K562 (cell line): ENCODE results near the gene GAB2. TPM values are rescaled to one million over a fixed set of nuclear protein-coding genes. Genes with fewer than 3 reads are reported as not detected.

ENCODE experiments used
- BRD4 ChIP-seq: fragments of 200-600 bp; sonication (generic); IDR thresholded peaks from 2 replicates; pipeline ENCODE4 v1.6.1; 2017; ENCODE audit warnings: inconsistent platforms
- CBX3 ChIP-seq, 2 experiments: IDR thresholded peaks; 1 replicate in 1 of 2; 2 replicates in 1 of 2; pipeline ENCODE4 v1.6.1; 2012; ENCODE audit warnings: inconsistent platforms in 2 of 2, low read length in 2 of 2, borderline replicate concordance in 1 of 2, control low read depth in 1 of 2
- CCAR2 ChIP-seq: fragments of 200-400 bp; formaldehyde crosslinking; IDR thresholded peaks from 2 replicates; pipeline ENCODE4 v1.6.1; 2017; ENCODE audit warnings: mild to moderate bottlenecking, low read depth, low read length
- DDX20 ChIP-seq: fragments of 450-650 bp; IDR thresholded peaks from 2 replicates; pipeline ENCODE4 v1.6.1; 2016; ENCODE audit warnings: missing genetic modification characterization, low read depth, mild to moderate bottlenecking, missing compliant biosample characterization, moderate library complexity
- FUS ChIP-seq: fragments of 200-400 bp; formaldehyde crosslinking; optimal IDR thresholded peaks from 2 replicates; pipeline ENCODE3; 2017; ENCODE audit warnings: low read depth, low read length
- ILK ChIP-seq: fragments of 450-650 bp; IDR thresholded peaks from 2 replicates; pipeline ENCODE4 v1.6.1; 2016; ENCODE audit warnings: missing genetic modification characterization, low read depth, mild to moderate bottlenecking, missing compliant biosample characterization, moderate library complexity, borderline replicate concordance
- KDM1A ChIP-seq, 2 experiments: fragments of 450-650 bp; IDR thresholded peaks; 2 replicates each; pipeline ENCODE4 v1.6.1; 2016; ENCODE audit warnings: mild to moderate bottlenecking in 2 of 2
- MAFG ChIP-seq: fragments of 450-650 bp; conservative IDR thresholded peaks from 2 replicates; pipeline ENCODE4 v1.6.1; 2016; ENCODE audit warnings: missing genetic modification characterization, missing compliant biosample characterization
- NFE2 ChIP-seq: IDR thresholded peaks from 2 replicates; pipeline ENCODE4 v1.6.1; 2014; ENCODE audit warnings: antibody characterized with exemption, low read depth
- POLR2G ChIP-seq: fragments of 200-400 bp; formaldehyde crosslinking; IDR thresholded peaks from 2 replicates; pipeline ENCODE4 v1.6.1; 2017; ENCODE audit warnings: low read depth, mild to moderate bottlenecking, antibody characterized with exemption, low read length, moderate library complexity
- PTBP1 ChIP-seq: fragments of 200-400 bp; formaldehyde crosslinking; IDR thresholded peaks from 2 replicates; pipeline ENCODE4 v1.6.1; 2017; ENCODE audit warnings: low read depth, low read length
- RBBP5 ChIP-seq: fragments of 200-600 bp; sonication (generic); IDR thresholded peaks from 2 replicates; pipeline ENCODE4 v1.6.1; 2012; ENCODE audit warnings: borderline replicate concordance, mild to moderate bottlenecking, low read length, control low read depth, inconsistent platforms; ENCODE audit not compliant: insufficient read depth, poor library complexity, severe bottlenecking
- RBM14 ChIP-seq: fragments of 200-400 bp; formaldehyde crosslinking; IDR thresholded peaks from 2 replicates; pipeline ENCODE4 v1.6.1; 2018; ENCODE audit warnings: low read depth, mild to moderate bottlenecking, low read length, moderate library complexity, borderline replicate concordance; ENCODE audit not compliant: insufficient read depth
- SLC30A9 ChIP-seq: fragments of 250-450 bp; sonication (Bioruptor Pico); IDR thresholded peaks from 2 replicates; pipeline ENCODE4 v1.8.0; 2022; ENCODE audit warnings: mild to moderate bottlenecking, moderate library complexity
- SREBF2 ChIP-seq: sonication (generic); formaldehyde crosslinking; IDR thresholded peaks from 2 replicates; pipeline ENCODE4 v1.4.0; 2020; ENCODE audit warnings: mild to moderate bottlenecking, missing genetic modification reagents
- TAF15 ChIP-seq: fragments of 200-400 bp; formaldehyde crosslinking; IDR thresholded peaks from 2 replicates; pipeline ENCODE4 v1.6.1; 2017; ENCODE audit warnings: mild to moderate bottlenecking, low read depth, low read length, moderate library complexity
- WHSC1 ChIP-seq: IDR thresholded peaks from one replicate; pipeline ENCODE4 v1.6.1; 2012; ENCODE audit warnings: low read length, control low read depth, inconsistent platforms
- polyA plus RNA-seq, 8 experiments: library from polyadenylated mRNA; depleted of rRNA in 4 of 8; stranded (reverse) in 5 of 8; unstranded in 3 of 8; fragments of >200 nt; fragmentation: Nextera tagmentation in 2 of 8; fragmentation: Illumina TruSeq in 1 of 8; extraction: Ambion mirVana in 2 of 8; extraction: Trizol in 1 of 8; gene quantifications; 2 replicates each; pipeline versions ENCODE4 v1.2.1 to v1.2.3, GENCODE V29; 2011 to 2014; ENCODE audit warnings: inconsistent platforms in 1 of 8, missing spikeins in 1 of 8
- total RNA-seq, 7 experiments: library from RNA; depleted of rRNA in 6 of 7; stranded (reverse); fragments of >200 nt in 6 of 7; fragmentation: Illumina TruSeq in 2 of 7; extraction: Trizol in 2 of 7; gene quantifications; 2 replicates each; pipeline versions ENCODE4 v1.2.1 to v1.2.3, GENCODE V29; 2011 to 2021; ENCODE audit warnings: low replicate concordance in 1 of 7
- TF ChIP-seq, protein P1 (sequence below): fragments of 450-650 bp; IDR thresholded peaks from 2 replicates; pipeline ENCODE4 v1.6.1; 2016; ENCODE audit warnings: mild to moderate bottlenecking, moderate library complexity

The GAB2 gene
- total and polyA plus RNA-seq, 9 of the 15 experiments (the other 6 are each of a cell fraction or from before 2014, with no cell fraction given) = 2.3 to 35.2 (median 16.1) TPM

DNA sequence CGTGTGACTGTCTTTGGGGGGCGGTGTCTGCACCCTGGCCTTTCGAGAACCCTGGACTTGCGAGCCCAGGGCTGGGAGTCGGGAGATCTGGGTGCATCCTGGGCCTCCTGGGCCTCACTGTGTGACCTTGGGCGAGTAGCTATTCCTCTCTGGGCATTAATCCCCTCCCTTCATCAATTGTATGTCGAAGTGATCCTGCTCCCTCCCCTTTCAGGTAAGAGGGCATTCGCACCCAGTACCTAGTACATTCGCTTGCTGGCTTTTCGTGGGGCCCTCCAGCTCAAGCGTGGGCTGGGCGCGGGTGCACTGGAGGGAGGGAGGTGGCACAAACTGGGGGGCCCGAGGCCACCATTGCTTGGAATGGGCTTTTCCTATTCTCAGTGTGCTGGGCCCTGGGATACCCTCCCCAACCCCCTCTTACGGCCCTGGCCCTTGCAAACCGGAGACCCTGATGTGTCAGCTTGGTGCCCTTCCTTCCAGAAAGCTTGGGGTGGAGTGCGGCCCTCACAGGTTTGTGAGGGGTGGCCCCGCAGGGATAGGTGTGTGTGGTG, 228.4 kb downstream of the GAB2 start (continued):
- TF ChIP-seq DDX20 (tag) = no peak
- TF ChIP-seq TAF15 = no peak
- TF ChIP-seq CBX3 (IDR thresholded peaks at IDR 0.05; ENCODE audit: borderline replicate concordance in 1 of 2, low read length in 2 of 2) = no peak
- TF ChIP-seq ILK (tag) = no peak
- TF ChIP-seq MAFG = no peak
- TF ChIP-seq WHSC1 = no peak
- no peak for TF ChIP-seq RBBP5
- TF ChIP-seq CCAR2 = no peak
- TF ChIP-seq FUS = no peak
- TF ChIP-seq RBM14 = 0 out of 2 replicates have a peak, but pooled peaks have one; percentile 46
- 0 out of 2 replicates have a peak, but pooled peaks have one; percentile 4 for TF ChIP-seq SLC30A9 (CRISPR knock-in tag)
- TF ChIP-seq, protein P1, sequence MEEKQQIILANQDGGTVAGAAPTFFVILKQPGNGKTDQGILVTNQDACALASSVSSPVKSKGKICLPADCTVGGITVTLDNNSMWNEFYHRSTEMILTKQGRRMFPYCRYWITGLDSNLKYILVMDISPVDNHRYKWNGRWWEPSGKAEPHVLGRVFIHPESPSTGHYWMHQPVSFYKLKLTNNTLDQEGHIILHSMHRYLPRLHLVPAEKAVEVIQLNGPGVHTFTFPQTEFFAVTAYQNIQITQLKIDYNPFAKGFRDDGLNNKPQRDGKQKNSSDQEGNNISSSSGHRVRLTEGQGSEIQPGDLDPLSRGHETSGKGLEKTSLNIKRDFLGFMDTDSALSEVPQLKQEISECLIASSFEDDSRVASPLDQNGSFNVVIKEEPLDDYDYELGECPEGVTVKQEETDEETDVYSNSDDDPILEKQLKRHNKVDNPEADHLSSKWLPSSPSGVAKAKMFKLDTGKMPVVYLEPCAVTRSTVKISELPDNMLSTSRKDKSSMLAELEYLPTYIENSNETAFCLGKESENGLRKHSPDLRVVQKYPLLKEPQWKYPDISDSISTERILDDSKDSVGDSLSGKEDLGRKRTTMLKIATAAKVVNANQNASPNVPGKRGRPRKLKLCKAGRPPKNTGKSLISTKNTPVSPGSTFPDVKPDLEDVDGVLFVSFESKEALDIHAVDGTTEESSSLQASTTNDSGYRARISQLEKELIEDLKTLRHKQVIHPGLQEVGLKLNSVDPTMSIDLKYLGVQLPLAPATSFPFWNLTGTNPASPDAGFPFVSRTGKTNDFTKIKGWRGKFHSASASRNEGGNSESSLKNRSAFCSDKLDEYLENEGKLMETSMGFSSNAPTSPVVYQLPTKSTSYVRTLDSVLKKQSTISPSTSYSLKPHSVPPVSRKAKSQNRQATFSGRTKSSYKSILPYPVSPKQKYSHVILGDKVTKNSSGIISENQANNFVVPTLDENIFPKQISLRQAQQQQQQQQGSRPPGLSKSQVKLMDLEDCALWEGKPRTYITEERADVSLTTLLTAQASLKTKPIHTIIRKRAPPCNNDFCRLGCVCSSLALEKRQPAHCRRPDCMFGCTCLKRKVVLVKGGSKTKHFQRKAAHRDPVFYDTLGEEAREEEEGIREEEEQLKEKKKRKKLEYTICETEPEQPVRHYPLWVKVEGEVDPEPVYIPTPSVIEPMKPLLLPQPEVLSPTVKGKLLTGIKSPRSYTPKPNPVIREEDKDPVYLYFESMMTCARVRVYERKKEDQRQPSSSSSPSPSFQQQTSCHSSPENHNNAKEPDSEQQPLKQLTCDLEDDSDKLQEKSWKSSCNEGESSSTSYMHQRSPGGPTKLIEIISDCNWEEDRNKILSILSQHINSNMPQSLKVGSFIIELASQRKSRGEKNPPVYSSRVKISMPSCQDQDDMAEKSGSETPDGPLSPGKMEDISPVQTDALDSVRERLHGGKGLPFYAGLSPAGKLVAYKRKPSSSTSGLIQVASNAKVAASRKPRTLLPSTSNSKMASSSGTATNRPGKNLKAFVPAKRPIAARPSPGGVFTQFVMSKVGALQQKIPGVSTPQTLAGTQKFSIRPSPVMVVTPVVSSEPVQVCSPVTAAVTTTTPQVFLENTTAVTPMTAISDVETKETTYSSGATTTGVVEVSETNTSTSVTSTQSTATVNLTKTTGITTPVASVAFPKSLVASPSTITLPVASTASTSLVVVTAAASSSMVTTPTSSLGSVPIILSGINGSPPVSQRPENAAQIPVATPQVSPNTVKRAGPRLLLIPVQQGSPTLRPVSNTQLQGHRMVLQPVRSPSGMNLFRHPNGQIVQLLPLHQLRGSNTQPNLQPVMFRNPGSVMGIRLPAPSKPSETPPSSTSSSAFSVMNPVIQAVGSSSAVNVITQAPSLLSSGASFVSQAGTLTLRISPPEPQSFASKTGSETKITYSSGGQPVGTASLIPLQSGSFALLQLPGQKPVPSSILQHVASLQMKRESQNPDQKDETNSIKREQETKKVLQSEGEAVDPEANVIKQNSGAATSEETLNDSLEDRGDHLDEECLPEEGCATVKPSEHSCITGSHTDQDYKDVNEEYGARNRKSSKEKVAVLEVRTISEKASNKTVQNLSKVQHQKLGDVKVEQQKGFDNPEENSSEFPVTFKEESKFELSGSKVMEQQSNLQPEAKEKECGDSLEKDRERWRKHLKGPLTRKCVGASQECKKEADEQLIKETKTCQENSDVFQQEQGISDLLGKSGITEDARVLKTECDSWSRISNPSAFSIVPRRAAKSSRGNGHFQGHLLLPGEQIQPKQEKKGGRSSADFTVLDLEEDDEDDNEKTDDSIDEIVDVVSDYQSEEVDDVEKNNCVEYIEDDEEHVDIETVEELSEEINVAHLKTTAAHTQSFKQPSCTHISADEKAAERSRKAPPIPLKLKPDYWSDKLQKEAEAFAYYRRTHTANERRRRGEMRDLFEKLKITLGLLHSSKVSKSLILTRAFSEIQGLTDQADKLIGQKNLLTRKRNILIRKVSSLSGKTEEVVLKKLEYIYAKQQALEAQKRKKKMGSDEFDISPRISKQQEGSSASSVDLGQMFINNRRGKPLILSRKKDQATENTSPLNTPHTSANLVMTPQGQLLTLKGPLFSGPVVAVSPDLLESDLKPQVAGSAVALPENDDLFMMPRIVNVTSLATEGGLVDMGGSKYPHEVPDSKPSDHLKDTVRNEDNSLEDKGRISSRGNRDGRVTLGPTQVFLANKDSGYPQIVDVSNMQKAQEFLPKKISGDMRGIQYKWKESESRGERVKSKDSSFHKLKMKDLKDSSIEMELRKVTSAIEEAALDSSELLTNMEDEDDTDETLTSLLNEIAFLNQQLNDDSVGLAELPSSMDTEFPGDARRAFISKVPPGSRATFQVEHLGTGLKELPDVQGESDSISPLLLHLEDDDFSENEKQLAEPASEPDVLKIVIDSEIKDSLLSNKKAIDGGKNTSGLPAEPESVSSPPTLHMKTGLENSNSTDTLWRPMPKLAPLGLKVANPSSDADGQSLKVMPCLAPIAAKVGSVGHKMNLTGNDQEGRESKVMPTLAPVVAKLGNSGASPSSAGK = no peak
- TF ChIP-seq PTBP1 = no peak
- TF ChIP-seq POLR2G = no peak
- no peak for TF ChIP-seq NFE2
- peak; percentile 12 to 60; a peak in 3 of 4 replicates for TF ChIP-seq KDM1A (IDR thresholded peaks at IDR 0.05)
- TF ChIP-seq BRD4 = no peak
- TF ChIP-seq SREBF2 (CRISPR knock-in tag) = no peak
